Hepatocyte (in vitro differentiated cells): Measurements from ENCODE around the gene CBS.
"Not testable (repeated sequence)": the region's sequence is repeated elsewhere in the genome, so short reads cannot be mapped to it uniquely, and the experiment has no call there.

ENCODE experiments used
- EZH2 ChIP-seq: fragments of 200-600 bp; sonication (generic); IDR thresholded peaks from 2 replicates; pipeline ENCODE4 v1.6.1; 2016; ENCODE audit warnings: antibody characterized with exemption, mild to moderate bottlenecking, borderline replicate concordance
- TF ChIP-seq, protein P1 (sequence below): fragments of 200-600 bp; sonication (generic); IDR thresholded peaks from 2 replicates; pipeline ENCODE4 v1.5.1; 2016; ENCODE audit warnings: antibody characterized with exemption, mild to moderate bottlenecking; ENCODE audit not compliant: poor library complexity

DNA sequence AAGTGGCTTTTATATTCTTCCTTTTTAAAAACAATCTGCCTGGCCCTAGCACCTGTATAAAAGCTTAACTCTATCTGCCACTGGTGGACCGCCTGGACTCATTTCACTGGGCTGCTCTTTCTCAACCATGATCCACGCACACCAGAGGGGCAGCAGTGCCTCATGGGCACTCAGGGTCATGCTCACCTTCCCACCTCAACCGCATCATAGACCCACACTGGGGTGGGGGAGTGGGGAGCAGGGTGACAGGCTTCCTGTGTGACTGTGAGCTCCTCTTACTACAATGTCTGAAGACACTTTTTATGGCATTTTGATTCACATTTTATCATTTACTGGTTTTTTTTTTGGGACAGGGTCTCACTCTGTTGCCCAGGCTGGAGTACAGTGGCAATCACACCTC lies 15.3 kb upstream of the CBS start:
- TF ChIP-seq EZH2: not testable (repeated sequence)
- TF ChIP-seq, protein P1, sequence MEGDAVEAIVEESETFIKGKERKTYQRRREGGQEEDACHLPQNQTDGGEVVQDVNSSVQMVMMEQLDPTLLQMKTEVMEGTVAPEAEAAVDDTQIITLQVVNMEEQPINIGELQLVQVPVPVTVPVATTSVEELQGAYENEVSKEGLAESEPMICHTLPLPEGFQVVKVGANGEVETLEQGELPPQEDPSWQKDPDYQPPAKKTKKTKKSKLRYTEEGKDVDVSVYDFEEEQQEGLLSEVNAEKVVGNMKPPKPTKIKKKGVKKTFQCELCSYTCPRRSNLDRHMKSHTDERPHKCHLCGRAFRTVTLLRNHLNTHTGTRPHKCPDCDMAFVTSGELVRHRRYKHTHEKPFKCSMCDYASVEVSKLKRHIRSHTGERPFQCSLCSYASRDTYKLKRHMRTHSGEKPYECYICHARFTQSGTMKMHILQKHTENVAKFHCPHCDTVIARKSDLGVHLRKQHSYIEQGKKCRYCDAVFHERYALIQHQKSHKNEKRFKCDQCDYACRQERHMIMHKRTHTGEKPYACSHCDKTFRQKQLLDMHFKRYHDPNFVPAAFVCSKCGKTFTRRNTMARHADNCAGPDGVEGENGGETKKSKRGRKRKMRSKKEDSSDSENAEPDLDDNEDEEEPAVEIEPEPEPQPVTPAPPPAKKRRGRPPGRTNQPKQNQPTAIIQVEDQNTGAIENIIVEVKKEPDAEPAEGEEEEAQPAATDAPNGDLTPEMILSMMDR: not testable (repeated sequence)
